GM23338 (cell line): ENCODE measurements around the gene POLG2. TPM values are rescaled to one million over a fixed set of nuclear protein-coding genes. Genes with fewer than 3 reads are reported as not detected.

Experiments used
- ATAC-seq: fragments of 200-7000 bp; cut with Tn5 transposase; 3 replicates; pipeline ENCODE4 v1.9.1; 2020
- DNase-seq: peaks from one replicate; pipeline ENCODE4 v3.0.0-alpha.2; 2015; ENCODE audit warnings: low spot score
- H2AFZ ChIP-seq: fragments of 200-600 bp; sonication (generic); 2 replicates; pipeline ENCODE4 v1.8.0; 2016; ENCODE audit warnings: antibody characterized with exemption, mild to moderate bottlenecking, moderate library complexity
- H3F3A ChIP-seq: fragments of 200-600 bp; sonication (generic); replicated peaks from 2 replicates; pipeline ENCODE4 v1.8.0; 2017; ENCODE audit warnings: antibody characterized with exemption, mixed run types, low read depth
- H3K27ac ChIP-seq: fragments of 200-600 bp; sonication (generic); 2 replicates; pipeline ENCODE4 v1.6.1; 2016; ENCODE audit warnings: low read depth
- H3K27me3 ChIP-seq: fragments of 200-600 bp; sonication (generic); 2 replicates; pipeline ENCODE4 v1.8.0; 2016; ENCODE audit warnings: mild to moderate bottlenecking, mixed run types, moderate library complexity; ENCODE audit not compliant: insufficient read depth
- H3K36me3 ChIP-seq: fragments of 200-600 bp; sonication (generic); 2 replicates; pipeline ENCODE4 v1.8.0; 2016; ENCODE audit warnings: mild to moderate bottlenecking; ENCODE audit not compliant: insufficient read depth
- H3K4me1 ChIP-seq: fragments of 200-600 bp; sonication (generic); 2 replicates; pipeline ENCODE4 v1.8.0; 2016; ENCODE audit warnings: mild to moderate bottlenecking, moderate library complexity; ENCODE audit not compliant: insufficient read depth
- H3K4me2 ChIP-seq: fragments of 200-600 bp; sonication (generic); 2 replicates; pipeline ENCODE4 v1.7.1; 2017; ENCODE audit warnings: mixed run types
- H3K4me3 ChIP-seq: fragments of 200-600 bp; sonication (generic); 2 replicates; pipeline ENCODE4 v1.6.1; 2016; ENCODE audit warnings: mixed run types
- H3K79me2 ChIP-seq: fragments of 200-600 bp; sonication (generic); replicated peaks from 2 replicates; pipeline ENCODE4 v1.8.0; 2017; ENCODE audit warnings: mild to moderate bottlenecking; ENCODE audit not compliant: insufficient read depth
- H3K9me2 ChIP-seq: fragments of 200-600 bp; sonication (generic); 2 replicates; pipeline ENCODE4 v1.8.0; 2017; ENCODE audit not compliant: insufficient read depth
- H4K20me1 ChIP-seq: fragments of 200-600 bp; sonication (generic); replicated peaks from 2 replicates; pipeline ENCODE4 v1.8.0; 2017; ENCODE audit warnings: mild to moderate bottlenecking; ENCODE audit not compliant: insufficient read depth
- H3K27ac Mint-ChIP-seq: 2 replicates; pipeline ENCODE4 v1.8.0; 2020; ENCODE audit warnings: inconsistent platforms, mild to moderate bottlenecking, moderate library complexity, mixed read lengths
- H3K27me3 Mint-ChIP-seq: 3 replicates; pipeline ENCODE4 v1.8.0; 2022; ENCODE audit warnings: low read depth, mild to moderate bottlenecking, moderate library complexity, mixed read lengths, inconsistent platforms; ENCODE audit not compliant: insufficient read depth, poor library complexity
- H3K36me3 Mint-ChIP-seq: 3 replicates; pipeline ENCODE4 v1.8.0; 2021; ENCODE audit warnings: low read depth, mild to moderate bottlenecking, inconsistent platforms, moderate library complexity, mixed read lengths
- H3K4me1 Mint-ChIP-seq: 3 replicates; pipeline ENCODE4 v1.8.0; 2020; ENCODE audit warnings: mild to moderate bottlenecking, inconsistent platforms, mixed read lengths
- H3K4me3 Mint-ChIP-seq: 3 replicates; pipeline ENCODE4 v1.8.0; 2021; ENCODE audit warnings: moderate library complexity, mild to moderate bottlenecking, inconsistent platforms, mixed read lengths
- H3K9me3 Mint-ChIP-seq: 3 replicates; pipeline ENCODE4 v1.8.0; 2020; ENCODE audit warnings: moderate library complexity, mild to moderate bottlenecking, inconsistent platforms, mixed read lengths
- CREB1 ChIP-seq: fragments of 250-450 bp; sonication (Bioruptor Pico); IDR thresholded peaks from 2 replicates; pipeline ENCODE4 v1.5.0; 2020; ENCODE audit warnings: low read depth, mild to moderate bottlenecking, moderate library complexity
- EZH2 ChIP-seq: fragments of 200-600 bp; sonication (generic); IDR thresholded peaks from one replicate; pipeline ENCODE4 v1.8.0; 2017; ENCODE audit warnings: antibody characterized with exemption, mild to moderate bottlenecking, low read depth; ENCODE audit not compliant: unreplicated experiment
- EZH2phosphoT487 ChIP-seq: fragments of 200-600 bp; sonication (generic); IDR thresholded peaks from one replicate; pipeline ENCODE4 v1.8.1; 2018; ENCODE audit warnings: antibody characterized with exemption; ENCODE audit not compliant: unreplicated experiment
- JUNB ChIP-seq: IDR thresholded peaks from one replicate; pipeline ENCODE4 v1.6.1; 2016; ENCODE audit warnings: antibody characterized with exemption; ENCODE audit not compliant: unreplicated experiment
- NANOG ChIP-seq: IDR thresholded peaks from 2 replicates; pipeline ENCODE4 v1.6.1; 2016; ENCODE audit warnings: antibody characterized with exemption, borderline replicate concordance
- POLR2AphosphoS5 ChIP-seq: IDR thresholded peaks from 2 replicates; pipeline ENCODE4 v1.6.1; 2016; ENCODE audit warnings: antibody characterized with exemption, low read depth
- STAT1 ChIP-seq: IDR thresholded peaks from one replicate; pipeline ENCODE4 v1.6.1; 2016; ENCODE audit warnings: antibody characterized with exemption; ENCODE audit not compliant: unreplicated experiment
- ZNF114 ChIP-seq: fragments of 250-450 bp; sonication (Bioruptor Pico); IDR thresholded peaks from 2 replicates; pipeline ENCODE4 v1.5.0; 2020; ENCODE audit warnings: mild to moderate bottlenecking, moderate library complexity
- ZNF331 ChIP-seq: fragments of 250-450 bp; sonication (Bioruptor Pico); IDR thresholded peaks from 2 replicates; pipeline ENCODE4 v1.5.0; 2020; ENCODE audit warnings: low read depth, mild to moderate bottlenecking, moderate library complexity
- polyA plus RNA-seq: library from polyadenylated mRNA; unstranded; fragments of >200 nt; fragmentation: Nextera tagmentation; extraction: Ambion mirVana; gene quantifications from 2 replicates; pipeline ENCODE4 v1.2.1, GENCODE V29; 2016
- total RNA-seq: library from RNA; depleted of rRNA; stranded (reverse); fragments of >200 nt; shearing (Covaris generic); gene quantifications from 2 replicates; pipeline ENCODE4 v1.2.3, GENCODE V29; 2014
- TF ChIP-seq, protein P1 (sequence below), 2 experiments: fragments of 200-600 bp in 1 of 2; sonication (generic) in 1 of 2; conservative IDR thresholded peaks; 2 replicates each; pipeline versions ENCODE4 v1.5.1 to v1.6.1; 2016 to 2017; ENCODE audit warnings: antibody characterized with exemption in 2 of 2, low read depth in 2 of 2, mild to moderate bottlenecking in 2 of 2, moderate library complexity in 1 of 2
- TF ChIP-seq, protein P2 (sequence below): IDR thresholded peaks from 2 replicates; pipeline ENCODE4 v1.6.1; 2016; ENCODE audit warnings: antibody characterized with exemption
- TF ChIP-seq, protein P3 (sequence below): IDR thresholded peaks from one replicate; pipeline ENCODE4 v1.6.1; 2018; ENCODE audit warnings: antibody characterized with exemption; ENCODE audit not compliant: unreplicated experiment
- TF ChIP-seq, protein P4 (sequence below): fragments of 250-450 bp; sonication (Bioruptor Pico); IDR thresholded peaks from 2 replicates; pipeline ENCODE4 v1.5.0; 2020; ENCODE audit warnings: mild to moderate bottlenecking, moderate library complexity

The POLG2 gene
- total and polyA plus RNA-seq, 2 experiments from 2014 or later, result 20.2 to 28.0 TPM

DNA sequence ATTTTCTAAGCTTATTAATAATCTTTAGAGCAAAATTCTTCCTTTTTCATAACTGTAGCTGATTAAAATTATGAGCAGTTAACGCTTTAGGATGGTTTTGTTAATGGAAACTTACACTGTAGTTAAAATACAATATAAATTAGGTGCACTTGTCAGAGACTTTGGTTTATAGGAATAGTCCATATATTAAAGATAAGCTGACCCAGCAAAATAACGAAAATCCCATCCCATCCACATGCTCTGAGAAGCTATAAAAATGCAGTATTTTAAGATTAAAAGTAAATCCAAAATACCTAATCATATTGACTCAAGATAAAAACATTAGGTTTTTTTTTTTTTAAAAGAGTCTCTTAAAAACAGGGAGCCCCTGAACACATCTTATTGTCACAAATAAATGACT is 47.9 kb upstream of the POLG2 start:
- H3K9me2 ChIP-seq, result no peaks in the 10 kb centered on the region
- Mint-ChIP-seq H3K27ac (no peak overlapping the region), H3K4me1 (peaks cover 26% of the 10 kb centered on the region), H3K36me3 (peaks cover 12% of the 10 kb centered on the region; the same call in 2 of the 3 replicates), H3K9me3 (no peaks in the 10 kb centered on the region), H3K27me3 (peaks cover 2% of the 10 kb centered on the region), H3K4me3 (no peak overlapping the region)
- H3F3A ChIP-seq, result no peaks in the 10 kb centered on the region
- ATAC-seq, result no peak
- H3K27ac ChIP-seq, result no peak overlapping the region
- H3K79me2 ChIP-seq, result no peaks in the 10 kb centered on the region
- no peak overlapping the region for H2AFZ ChIP-seq
- H3K4me2 ChIP-seq, result no peak overlapping the region
- H4K20me1 ChIP-seq, result no peaks in the 10 kb centered on the region
- DNase-seq, result no peak
- no peaks in the 10 kb centered on the region for H3K27me3 ChIP-seq
- TF ChIP-seq, protein P1, sequence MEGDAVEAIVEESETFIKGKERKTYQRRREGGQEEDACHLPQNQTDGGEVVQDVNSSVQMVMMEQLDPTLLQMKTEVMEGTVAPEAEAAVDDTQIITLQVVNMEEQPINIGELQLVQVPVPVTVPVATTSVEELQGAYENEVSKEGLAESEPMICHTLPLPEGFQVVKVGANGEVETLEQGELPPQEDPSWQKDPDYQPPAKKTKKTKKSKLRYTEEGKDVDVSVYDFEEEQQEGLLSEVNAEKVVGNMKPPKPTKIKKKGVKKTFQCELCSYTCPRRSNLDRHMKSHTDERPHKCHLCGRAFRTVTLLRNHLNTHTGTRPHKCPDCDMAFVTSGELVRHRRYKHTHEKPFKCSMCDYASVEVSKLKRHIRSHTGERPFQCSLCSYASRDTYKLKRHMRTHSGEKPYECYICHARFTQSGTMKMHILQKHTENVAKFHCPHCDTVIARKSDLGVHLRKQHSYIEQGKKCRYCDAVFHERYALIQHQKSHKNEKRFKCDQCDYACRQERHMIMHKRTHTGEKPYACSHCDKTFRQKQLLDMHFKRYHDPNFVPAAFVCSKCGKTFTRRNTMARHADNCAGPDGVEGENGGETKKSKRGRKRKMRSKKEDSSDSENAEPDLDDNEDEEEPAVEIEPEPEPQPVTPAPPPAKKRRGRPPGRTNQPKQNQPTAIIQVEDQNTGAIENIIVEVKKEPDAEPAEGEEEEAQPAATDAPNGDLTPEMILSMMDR (conservative IDR thresholded peaks at IDR 0.05; ENCODE audit: low read depth in 2 of 2), result no peak
- TF ChIP-seq POLR2AphosphoS5 (no peak), STAT1 (no peak), NANOG (no peak), CREB1 (CRISPR knock-in tag) (no peak), ZNF114 (no peak), EZH2phosphoT487 (no peak), JUNB (no peak), ZNF331 (no peak), EZH2 (no peak)
- TF ChIP-seq, protein P2, sequence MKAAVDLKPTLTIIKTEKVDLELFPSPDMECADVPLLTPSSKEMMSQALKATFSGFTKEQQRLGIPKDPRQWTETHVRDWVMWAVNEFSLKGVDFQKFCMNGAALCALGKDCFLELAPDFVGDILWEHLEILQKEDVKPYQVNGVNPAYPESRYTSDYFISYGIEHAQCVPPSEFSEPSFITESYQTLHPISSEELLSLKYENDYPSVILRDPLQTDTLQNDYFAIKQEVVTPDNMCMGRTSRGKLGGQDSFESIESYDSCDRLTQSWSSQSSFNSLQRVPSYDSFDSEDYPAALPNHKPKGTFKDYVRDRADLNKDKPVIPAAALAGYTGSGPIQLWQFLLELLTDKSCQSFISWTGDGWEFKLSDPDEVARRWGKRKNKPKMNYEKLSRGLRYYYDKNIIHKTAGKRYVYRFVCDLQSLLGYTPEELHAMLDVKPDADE, result no peak
- TF ChIP-seq, protein P3, sequence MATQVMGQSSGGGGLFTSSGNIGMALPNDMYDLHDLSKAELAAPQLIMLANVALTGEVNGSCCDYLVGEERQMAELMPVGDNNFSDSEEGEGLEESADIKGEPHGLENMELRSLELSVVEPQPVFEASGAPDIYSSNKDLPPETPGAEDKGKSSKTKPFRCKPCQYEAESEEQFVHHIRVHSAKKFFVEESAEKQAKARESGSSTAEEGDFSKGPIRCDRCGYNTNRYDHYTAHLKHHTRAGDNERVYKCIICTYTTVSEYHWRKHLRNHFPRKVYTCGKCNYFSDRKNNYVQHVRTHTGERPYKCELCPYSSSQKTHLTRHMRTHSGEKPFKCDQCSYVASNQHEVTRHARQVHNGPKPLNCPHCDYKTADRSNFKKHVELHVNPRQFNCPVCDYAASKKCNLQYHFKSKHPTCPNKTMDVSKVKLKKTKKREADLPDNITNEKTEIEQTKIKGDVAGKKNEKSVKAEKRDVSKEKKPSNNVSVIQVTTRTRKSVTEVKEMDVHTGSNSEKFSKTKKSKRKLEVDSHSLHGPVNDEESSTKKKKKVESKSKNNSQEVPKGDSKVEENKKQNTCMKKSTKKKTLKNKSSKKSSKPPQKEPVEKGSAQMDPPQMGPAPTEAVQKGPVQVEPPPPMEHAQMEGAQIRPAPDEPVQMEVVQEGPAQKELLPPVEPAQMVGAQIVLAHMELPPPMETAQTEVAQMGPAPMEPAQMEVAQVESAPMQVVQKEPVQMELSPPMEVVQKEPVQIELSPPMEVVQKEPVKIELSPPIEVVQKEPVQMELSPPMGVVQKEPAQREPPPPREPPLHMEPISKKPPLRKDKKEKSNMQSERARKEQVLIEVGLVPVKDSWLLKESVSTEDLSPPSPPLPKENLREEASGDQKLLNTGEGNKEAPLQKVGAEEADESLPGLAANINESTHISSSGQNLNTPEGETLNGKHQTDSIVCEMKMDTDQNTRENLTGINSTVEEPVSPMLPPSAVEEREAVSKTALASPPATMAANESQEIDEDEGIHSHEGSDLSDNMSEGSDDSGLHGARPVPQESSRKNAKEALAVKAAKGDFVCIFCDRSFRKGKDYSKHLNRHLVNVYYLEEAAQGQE, result no peak
- TF ChIP-seq, protein P4, sequence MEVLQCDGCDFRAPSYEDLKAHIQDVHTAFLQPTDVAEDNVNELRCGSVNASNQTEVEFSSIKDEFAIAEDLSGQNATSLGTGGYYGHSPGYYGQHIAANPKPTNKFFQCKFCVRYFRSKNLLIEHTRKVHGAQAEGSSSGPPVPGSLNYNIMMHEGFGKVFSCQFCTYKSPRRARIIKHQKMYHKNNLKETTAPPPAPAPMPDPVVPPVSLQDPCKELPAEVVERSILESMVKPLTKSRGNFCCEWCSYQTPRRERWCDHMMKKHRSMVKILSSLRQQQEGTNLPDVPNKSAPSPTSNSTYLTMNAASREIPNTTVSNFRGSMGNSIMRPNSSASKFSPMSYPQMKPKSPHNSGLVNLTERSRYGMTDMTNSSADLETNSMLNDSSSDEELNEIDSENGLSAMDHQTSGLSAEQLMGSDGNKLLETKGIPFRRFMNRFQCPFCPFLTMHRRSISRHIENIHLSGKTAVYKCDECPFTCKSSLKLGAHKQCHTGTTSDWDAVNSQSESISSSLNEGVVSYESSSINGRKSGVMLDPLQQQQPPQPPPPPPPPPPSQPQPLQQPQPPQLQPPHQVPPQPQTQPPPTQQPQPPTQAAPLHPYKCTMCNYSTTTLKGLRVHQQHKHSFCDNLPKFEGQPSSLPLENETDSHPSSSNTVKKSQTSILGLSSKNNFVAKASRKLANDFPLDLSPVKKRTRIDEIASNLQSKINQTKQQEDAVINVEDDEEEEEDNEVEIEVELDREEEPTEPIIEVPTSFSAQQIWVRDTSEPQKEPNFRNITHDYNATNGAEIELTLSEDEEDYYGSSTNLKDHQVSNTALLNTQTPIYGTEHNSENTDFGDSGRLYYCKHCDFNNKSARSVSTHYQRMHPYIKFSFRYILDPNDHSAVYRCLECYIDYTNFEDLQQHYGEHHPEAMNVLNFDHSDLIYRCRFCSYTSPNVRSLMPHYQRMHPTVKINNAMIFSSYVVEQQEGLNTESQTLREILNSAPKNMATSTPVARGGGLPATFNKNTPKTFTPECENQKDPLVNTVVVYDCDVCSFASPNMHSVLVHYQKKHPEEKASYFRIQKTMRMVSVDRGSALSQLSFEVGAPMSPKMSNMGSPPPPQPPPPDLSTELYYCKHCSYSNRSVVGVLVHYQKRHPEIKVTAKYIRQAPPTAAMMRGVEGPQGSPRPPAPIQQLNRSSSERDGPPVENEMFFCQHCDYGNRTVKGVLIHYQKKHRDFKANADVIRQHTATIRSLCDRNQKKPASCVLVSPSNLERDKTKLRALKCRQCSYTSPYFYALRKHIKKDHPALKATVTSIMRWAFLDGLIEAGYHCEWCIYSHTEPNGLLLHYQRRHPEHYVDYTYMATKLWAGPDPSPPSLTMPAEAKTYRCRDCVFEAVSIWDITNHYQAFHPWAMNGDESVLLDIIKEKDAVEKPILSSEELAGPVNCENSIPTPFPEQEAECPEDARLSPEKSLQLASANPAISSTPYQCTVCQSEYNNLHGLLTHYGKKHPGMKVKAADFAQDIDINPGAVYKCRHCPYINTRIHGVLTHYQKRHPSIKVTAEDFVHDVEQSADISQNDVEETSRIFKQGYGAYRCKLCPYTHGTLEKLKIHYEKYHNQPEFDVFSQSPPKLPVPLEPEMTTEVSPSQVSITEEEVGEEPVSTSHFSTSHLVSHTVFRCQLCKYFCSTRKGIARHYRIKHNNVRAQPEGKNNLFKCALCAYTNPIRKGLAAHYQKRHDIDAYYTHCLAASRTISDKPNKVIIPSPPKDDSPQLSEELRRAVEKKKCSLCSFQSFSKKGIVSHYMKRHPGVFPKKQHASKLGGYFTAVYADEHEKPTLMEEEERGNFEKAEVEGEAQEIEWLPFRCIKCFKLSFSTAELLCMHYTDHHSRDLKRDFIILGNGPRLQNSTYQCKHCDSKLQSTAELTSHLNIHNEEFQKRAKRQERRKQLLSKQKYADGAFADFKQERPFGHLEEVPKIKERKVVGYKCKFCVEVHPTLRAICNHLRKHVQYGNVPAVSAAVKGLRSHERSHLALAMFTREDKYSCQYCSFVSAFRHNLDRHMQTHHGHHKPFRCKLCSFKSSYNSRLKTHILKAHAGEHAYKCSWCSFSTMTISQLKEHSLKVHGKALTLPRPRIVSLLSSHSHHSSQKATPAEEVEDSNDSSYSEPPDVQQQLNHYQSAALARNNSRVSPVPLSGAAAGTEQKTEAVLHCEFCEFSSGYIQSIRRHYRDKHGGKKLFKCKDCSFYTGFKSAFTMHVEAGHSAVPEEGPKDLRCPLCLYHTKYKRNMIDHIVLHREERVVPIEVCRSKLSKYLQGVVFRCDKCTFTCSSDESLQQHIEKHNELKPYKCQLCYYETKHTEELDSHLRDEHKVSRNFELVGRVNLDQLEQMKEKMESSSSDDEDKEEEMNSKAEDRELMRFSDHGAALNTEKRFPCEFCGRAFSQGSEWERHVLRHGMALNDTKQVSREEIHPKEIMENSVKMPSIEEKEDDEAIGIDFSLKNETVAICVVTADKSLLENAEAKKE, result no peak
- peaks cover 11% of the 10 kb centered on the region for H3K4me1 ChIP-seq
- H3K4me3 ChIP-seq, result no peak overlapping the region
- peaks cover 4% of the 10 kb centered on the region for H3K36me3 ChIP-seq
